NCI-H1930 (cell line): ENCODE results near the gene TMEM179.

ENCODE experiments used
- DNase-seq, 2 experiments: peaks; one replicate each; lab custom pipeline; 2025; lab: John Stamatoyannopoulos, UW

TMEM179 gene

GRCh38 chr14:104555430-104556255 is 48.9 kb downstream of the TMEM179 start:
- no peak for DNase-seq

- DNase-seq: no peak
Observed at GRCh38 chr14:104554608-104555429, 49.8 kb downstream of the TMEM179 start.

GRCh38 chr14:104554088-104554607 is 50.4 kb downstream of the TMEM179 start:
- no peak for DNase-seq

- DNase-seq: no peak
Observed at GRCh38 chr14:104553166-104554087, 51.1 kb downstream of the TMEM179 start.

DNA sequence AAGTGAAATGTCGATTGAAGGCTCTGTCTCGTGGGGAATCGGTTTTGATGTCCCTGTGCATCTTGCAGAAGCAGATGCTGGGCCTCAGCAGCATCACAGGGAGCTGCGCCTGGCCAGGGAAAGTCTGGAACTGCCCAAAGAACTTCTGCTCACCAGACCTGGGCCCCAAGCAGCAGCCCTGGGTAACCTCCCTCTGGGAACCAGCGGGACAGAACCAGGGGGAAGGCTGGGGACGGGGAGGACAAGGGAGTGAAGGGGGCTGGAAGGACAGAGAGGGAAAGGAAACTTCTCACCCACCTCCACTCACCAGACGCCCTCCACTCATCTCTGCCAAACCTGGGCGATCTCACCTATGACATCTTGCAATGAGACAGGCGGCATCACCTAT is 51.8 kb downstream of the TMEM179 start:
- no peak for DNase-seq

GRCh38 chr14:104551851-104552737 is 52.5 kb downstream of the TMEM179 start:
- no peak for DNase-seq

- DNase-seq: no peak
Observed at GRCh38 chr14:104550861-104551728, 53.5 kb downstream of the TMEM179 start.

DNA sequence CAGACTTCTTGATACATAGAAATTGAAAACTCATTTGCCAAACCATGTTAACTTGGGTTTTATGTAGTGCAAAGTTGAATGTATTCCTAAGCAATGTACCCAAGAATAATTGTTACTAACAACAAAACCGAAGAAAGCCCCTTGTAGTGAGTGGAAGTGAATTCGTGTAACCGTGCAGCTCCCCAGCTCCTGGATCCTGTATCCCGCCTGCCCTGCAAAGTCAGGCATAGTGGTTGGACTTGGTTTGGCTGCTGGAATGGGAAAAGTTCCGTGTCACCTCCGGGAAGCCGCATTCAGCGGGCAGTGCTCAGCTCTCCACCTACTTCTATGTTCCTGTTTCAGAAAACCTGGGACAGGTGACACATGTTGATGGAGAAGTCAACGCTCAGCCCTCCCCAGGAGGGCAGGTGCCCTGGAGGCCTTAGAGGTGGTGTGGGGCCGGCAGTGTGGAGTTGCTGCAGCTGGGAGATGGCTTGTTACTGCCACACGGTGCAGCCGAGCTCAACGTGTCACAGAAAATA is 54.2 kb downstream of the TMEM179 start:
- no peak for DNase-seq

DNA sequence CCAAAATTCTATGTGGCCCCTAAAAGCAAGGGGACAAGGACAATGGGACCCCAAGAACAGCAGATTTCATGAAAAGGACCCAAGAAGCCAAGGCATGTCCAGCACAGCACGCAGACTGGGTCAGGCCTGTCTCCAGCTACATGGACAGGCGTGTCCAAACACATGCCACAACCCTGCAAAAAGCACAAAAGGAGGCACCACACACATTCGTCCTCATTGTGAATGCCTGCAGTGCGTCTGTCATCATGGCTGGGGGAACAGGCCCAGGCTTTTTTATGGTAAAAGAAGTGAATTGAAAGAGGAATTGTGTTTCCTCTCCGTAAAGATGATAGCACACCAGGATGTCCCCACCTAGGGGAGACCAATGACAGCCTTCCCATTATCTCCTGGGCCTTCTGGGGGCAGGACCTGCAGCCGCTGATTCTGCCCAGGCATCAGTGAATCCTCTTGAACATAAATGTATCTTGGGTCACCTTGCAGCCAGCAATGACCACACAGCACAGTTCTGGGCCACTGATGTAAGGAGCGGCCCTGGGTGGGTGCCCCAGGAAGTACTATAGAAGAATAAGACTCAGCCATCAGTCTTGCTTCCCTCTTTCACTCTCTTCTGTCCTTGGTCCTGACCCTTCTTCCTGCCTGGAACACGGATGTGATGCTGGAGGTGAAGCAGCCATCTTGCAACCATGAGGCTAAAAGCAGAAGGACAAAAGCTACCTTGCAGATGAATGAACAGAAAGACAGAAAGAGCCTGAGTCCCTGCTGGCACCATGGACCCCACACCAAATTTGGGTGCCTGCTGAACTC is 54.8 kb downstream of the TMEM179 start:
- no peak for DNase-seq

DNA sequence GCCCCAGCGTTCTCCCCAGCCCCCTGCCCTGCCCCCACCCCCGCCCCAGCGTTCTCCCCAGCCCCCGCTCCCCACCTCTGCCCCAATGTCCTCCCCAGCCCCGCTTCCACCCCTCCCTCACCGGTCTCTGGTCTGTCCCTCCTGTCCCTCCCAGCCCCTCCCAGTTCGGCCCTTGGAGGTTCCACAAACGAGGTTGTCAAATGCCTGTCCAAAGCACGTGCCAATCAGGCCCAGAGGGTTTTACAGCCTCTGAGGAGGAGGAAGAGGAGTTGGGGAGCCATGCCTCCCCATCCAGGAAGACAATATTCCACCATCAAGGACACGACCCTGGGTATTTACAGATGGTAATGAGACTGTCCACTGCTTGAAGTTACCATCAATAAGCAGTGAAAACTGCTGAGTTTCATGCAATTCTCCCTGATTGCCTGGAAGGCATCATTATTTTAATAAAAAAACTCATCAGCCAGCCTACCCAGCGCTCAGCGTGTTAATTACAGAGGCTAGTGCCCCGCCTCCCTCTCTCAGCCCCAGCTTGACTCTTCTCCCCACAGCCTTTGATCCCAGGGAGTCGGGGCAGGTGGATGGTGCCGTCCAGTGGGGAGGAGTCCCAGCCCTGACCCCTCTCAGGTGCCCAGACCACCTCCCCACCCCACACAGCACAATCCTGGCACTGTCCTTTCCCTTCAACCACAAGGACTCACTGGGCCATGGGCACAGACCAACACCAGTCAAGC is 55.6 kb downstream of the TMEM179 start:
- DNase-seq: no peak

DNA sequence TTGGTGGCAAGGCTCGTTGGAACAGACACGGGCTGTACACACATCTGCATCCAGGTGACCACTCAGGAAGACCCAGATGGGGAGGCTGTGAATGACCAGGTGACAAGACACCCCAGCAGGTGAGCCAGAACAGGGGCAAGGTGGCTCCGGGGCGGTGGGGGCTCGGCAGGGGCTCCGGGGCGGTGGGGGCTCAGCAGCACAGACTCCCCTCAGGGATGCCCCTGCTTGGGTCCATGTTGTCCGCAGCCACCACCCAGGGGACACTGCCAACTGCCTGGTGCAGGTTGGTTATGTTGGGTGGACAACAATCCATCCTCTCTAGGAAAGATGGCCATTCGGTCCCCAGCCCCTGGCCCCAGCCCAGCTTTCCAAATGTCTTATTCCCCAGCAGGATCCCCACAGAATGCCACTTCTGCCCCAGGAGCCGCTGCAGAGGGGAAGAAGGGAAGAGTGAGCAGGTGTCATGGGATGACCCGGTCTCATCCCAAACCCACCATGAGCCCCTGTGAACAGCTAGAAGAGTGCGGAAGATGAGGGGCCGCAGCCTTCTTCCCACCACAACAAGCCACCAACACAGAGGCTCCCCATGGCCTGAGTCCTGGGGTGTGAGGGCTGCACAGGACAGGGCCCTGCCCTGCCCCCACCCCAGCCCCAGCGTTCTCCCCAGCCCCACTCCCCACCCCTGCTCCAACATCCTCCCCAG is 56.4 kb downstream of the TMEM179 start:
- DNase-seq: no peak

GRCh38 chr14:104547310-104547997 is 57.1 kb downstream of the TMEM179 start:
- no peak for DNase-seq

GRCh38 chr14:104546591-104547309 is 57.8 kb downstream of the TMEM179 start:
- no peak for DNase-seq

DNA sequence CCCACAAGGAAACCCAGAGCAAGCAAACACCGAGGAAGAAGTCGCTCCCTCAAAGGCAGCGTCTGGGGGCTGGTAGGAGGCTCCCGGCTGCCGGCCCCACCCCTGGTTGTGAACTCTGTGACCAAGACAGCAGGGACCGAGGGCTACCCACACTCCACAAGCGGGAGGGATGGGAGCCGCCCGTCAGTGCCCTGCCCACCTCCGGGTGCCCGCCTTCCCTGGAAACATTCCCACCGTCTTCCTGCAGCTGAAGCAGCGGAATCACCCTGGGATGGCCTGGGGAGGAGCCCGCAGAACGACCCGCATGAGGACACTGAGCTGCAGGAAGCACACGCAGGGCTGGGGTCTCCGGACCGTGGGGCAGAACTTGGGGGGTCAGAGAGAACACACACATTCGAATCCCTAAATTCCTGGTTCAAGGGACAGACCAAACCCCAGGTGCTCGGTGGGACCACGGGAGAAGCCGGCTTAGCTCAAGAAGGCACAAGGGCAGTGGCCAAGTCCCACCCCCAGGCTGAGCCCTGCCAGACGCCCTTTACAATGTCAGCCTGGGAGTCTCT is 58.5 kb downstream of the TMEM179 start:
- DNase-seq: no peak

DNA sequence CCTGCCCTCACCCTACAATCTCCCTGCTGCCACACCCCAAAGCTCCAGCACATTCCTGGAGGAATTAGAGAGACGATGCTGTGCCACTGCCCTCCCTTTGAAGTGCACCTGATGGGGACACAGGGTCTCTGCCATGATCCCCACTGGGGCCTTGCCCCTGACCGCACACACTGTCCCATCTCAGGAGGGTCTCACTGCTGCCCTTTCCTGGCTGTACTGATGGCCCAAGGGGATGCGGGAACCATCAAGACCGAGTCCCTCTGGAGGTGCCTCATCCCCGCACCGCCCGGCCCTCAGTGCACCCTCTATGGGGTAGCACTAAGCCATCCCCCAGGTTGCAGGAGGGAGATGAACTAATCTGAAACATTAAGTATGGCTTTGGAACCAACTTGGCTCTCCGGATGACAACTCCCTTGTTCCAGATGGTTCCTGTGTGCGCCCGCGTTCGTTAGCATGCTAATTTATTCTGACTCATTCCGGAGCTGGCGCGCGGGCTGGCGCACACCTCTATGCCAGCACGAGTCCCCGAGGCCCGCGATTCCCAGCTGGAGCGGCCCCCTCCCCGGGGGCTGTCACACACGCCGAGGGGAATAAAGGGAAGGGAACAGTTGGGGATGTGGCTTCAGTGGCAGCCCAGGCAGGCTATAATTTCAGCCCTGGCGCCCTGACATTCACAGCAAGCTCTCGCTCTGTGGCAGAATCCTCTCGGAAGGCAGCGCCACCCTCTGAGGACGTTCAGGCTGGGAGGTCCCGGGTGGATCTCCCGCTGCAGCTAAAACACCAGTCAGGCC is 59.2 kb downstream of the TMEM179 start:
- DNase-seq: no peak
